K562 (cell line): ENCODE results near the gene ADORA3. TPM values are rescaled to one million over a fixed set of nuclear protein-coding genes. Genes with fewer than 3 reads are reported as not detected.

ENCODE experiments used
- DACH1 ChIP-seq: fragments of 450-650 bp; IDR thresholded peaks from 2 replicates; pipeline ENCODE4 v1.6.1; 2018; ENCODE audit not compliant: partially characterized antibody
- GATAD2B ChIP-seq: fragments of 450-650 bp; IDR thresholded peaks from 2 replicates; pipeline ENCODE4 v1.6.1; 2017; ENCODE audit warnings: mild to moderate bottlenecking, borderline replicate concordance
- HDAC2 ChIP-seq: fragments of 450-650 bp; IDR thresholded peaks from 2 replicates; pipeline ENCODE4 v1.6.1; 2016; ENCODE audit warnings: mild to moderate bottlenecking
- HDAC8 ChIP-seq: fragments of 450-650 bp; IDR thresholded peaks from 2 replicates; pipeline ENCODE4 v1.6.1; 2016; ENCODE audit warnings: mild to moderate bottlenecking, missing genetic modification characterization, moderate library complexity, missing compliant biosample characterization
- LEF1 ChIP-seq: fragments of 450-650 bp; IDR thresholded peaks from 2 replicates; pipeline ENCODE4 v1.6.1; 2016; ENCODE audit warnings: mild to moderate bottlenecking
- RCOR1 ChIP-seq, 2 experiments: IDR thresholded peaks; 2 replicates each; pipeline ENCODE4 v1.6.1; 2012; ENCODE audit warnings: low read depth in 2 of 2, low read length in 2 of 2, borderline replicate concordance in 1 of 2, improper control_type of control experiment in 1 of 2
- SNRNP70 ChIP-seq: fragments of 200-400 bp; formaldehyde crosslinking; optimal IDR thresholded peaks from 2 replicates; pipeline ENCODE3; 2017; ENCODE audit warnings: low read depth, low read length
- SPI1 ChIP-seq: IDR thresholded peaks from 2 replicates; pipeline ENCODE4 v1.6.1; 2011; ENCODE audit warnings: low read depth, low read length, control low read depth, borderline replicate concordance
- STAT5B ChIP-seq: fragments of 250-450 bp; sonication (Bioruptor Pico); IDR thresholded peaks from 2 replicates; pipeline ENCODE4 v1.8.0; 2021; ENCODE audit warnings: mild to moderate bottlenecking, inconsistent platforms
- UBTF ChIP-seq, 2 experiments: IDR thresholded peaks; 2 replicates each; pipeline ENCODE4 v1.6.1; 2012; ENCODE audit warnings: improper control_type of control experiment in 2 of 2, low read depth in 2 of 2, low read length in 2 of 2, borderline replicate concordance in 1 of 2
- ZBTB1 ChIP-seq: sonication (generic); formaldehyde crosslinking; IDR thresholded peaks from 2 replicates; pipeline ENCODE4 v1.8.1; 2023; ENCODE audit warnings: missing genetic modification reagents, low read depth, mild to moderate bottlenecking, borderline replicate concordance
- ZKSCAN1 ChIP-seq: fragments of 150-350 bp; IDR thresholded peaks from 2 replicates; pipeline ENCODE4 v1.6.1; 2016; ENCODE audit warnings: low read depth, low read length
- ZZZ3 ChIP-seq: fragments of 450-650 bp; IDR thresholded peaks from 2 replicates; pipeline ENCODE4 v1.6.1; 2016; ENCODE audit warnings: antibody characterized with exemption, mild to moderate bottlenecking, moderate library complexity
- polyA plus RNA-seq, 8 experiments: library from polyadenylated mRNA; depleted of rRNA in 4 of 8; stranded (reverse) in 5 of 8; unstranded in 3 of 8; fragments of >200 nt; fragmentation: Nextera tagmentation in 2 of 8; fragmentation: Illumina TruSeq in 1 of 8; extraction: Ambion mirVana in 2 of 8; extraction: Trizol in 1 of 8; gene quantifications; 2 replicates each; pipeline versions ENCODE4 v1.2.1 to v1.2.3, GENCODE V29; 2011 to 2014; ENCODE audit warnings: inconsistent platforms in 1 of 8, missing spikeins in 1 of 8
- total RNA-seq, 7 experiments: library from RNA; depleted of rRNA in 6 of 7; stranded (reverse); fragments of >200 nt in 6 of 7; fragmentation: Illumina TruSeq in 2 of 7; extraction: Trizol in 2 of 7; gene quantifications; 2 replicates each; pipeline versions ENCODE4 v1.2.1 to v1.2.3, GENCODE V29; 2011 to 2021; ENCODE audit warnings: low replicate concordance in 1 of 7
- TF ChIP-seq, protein P1 (sequence below), 3 experiments: fragments of 200-800 bp in 1 of 3; fragments of 250-450 bp in 1 of 3; fragments of 450-650 bp in 1 of 3; sonication (Bioruptor Pico) in 1 of 3; sonication (Bioruptor generic) in 1 of 3; formaldehyde crosslinking in 1 of 3; IDR thresholded peaks; 2 replicates each; pipeline versions ENCODE4 v1.6.1 to v1.8.0; 2016 to 2022; ENCODE audit warnings: mild to moderate bottlenecking in 2 of 3, missing genetic modification characterization in 2 of 3, missing compliant biosample characterization in 1 of 3, moderate library complexity in 1 of 3
- TF ChIP-seq, protein P2 (sequence below): fragments of 450-650 bp; IDR thresholded peaks from 2 replicates; pipeline ENCODE4 v1.6.1; 2016; ENCODE audit warnings: borderline replicate concordance
- TF ChIP-seq, protein P3 (sequence below): IDR thresholded peaks from 2 replicates; pipeline ENCODE4 v1.6.1; 2016; ENCODE audit warnings: missing genetic modification characterization, missing compliant biosample characterization

The ADORA3 gene
- total and polyA plus RNA-seq, 9 of the 15 experiments (the other 6 are each of a cell fraction or from before 2014, with no cell fraction given): 0.09 to 0.35 (median 0.16) TPM; not detected in 3

- TF ChIP-seq, protein P1, sequence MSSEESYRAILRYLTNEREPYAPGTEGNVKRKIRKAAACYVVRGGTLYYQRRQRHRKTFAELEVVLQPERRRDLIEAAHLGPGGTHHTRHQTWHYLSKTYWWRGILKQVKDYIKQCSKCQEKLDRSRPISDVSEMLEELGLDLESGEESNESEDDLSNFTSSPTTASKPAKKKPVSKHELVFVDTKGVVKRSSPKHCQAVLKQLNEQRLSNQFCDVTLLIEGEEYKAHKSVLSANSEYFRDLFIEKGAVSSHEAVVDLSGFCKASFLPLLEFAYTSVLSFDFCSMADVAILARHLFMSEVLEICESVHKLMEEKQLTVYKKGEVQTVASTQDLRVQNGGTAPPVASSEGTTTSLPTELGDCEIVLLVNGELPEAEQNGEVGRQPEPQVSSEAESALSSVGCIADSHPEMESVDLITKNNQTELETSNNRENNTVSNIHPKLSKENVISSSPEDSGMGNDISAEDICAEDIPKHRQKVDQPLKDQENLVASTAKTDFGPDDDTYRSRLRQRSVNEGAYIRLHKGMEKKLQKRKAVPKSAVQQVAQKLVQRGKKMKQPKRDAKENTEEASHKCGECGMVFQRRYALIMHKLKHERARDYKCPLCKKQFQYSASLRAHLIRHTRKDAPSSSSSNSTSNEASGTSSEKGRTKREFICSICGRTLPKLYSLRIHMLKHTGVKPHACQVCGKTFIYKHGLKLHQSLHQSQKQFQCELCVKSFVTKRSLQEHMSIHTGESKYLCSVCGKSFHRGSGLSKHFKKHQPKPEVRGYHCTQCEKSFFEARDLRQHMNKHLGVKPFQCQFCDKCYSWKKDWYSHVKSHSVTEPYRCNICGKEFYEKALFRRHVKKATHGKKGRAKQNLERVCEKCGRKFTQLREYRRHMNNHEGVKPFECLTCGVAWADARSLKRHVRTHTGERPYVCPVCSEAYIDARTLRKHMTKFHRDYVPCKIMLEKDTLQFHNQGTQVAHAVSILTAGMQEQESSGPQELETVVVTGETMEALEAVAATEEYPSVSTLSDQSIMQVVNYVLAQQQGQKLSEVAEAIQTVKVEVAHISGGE (CRISPR knock-in tag; IDR thresholded peaks at IDR 0.05): no peak
- no peak for TF ChIP-seq LEF1
- TF ChIP-seq, protein P2, sequence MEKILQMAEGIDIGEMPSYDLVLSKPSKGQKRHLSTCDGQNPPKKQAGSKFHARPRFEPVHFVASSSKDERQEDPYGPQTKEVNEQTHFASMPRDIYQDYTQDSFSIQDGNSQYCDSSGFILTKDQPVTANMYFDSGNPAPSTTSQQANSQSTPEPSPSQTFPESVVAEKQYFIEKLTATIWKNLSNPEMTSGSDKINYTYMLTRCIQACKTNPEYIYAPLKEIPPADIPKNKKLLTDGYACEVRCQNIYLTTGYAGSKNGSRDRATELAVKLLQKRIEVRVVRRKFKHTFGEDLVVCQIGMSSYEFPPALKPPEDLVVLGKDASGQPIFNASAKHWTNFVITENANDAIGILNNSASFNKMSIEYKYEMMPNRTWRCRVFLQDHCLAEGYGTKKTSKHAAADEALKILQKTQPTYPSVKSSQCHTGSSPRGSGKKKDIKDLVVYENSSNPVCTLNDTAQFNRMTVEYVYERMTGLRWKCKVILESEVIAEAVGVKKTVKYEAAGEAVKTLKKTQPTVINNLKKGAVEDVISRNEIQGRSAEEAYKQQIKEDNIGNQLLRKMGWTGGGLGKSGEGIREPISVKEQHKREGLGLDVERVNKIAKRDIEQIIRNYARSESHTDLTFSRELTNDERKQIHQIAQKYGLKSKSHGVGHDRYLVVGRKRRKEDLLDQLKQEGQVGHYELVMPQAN: no peak
- no peak for TF ChIP-seq SNRNP70
- peak; percentile 48; the same call in 1 of the 2 replicates for TF ChIP-seq SPI1
- TF ChIP-seq RCOR1 (IDR thresholded peaks at IDR 0.05; ENCODE audit: borderline replicate concordance in 1 of 2, low read depth in 2 of 2, low read length in 2 of 2): peak in 1 of 2 experiments; percentile 47; a peak in 1 of 4 replicates
- no peak for TF ChIP-seq STAT5B (CRISPR knock-in tag)
- TF ChIP-seq HDAC2: no peak
- TF ChIP-seq, protein P3, sequence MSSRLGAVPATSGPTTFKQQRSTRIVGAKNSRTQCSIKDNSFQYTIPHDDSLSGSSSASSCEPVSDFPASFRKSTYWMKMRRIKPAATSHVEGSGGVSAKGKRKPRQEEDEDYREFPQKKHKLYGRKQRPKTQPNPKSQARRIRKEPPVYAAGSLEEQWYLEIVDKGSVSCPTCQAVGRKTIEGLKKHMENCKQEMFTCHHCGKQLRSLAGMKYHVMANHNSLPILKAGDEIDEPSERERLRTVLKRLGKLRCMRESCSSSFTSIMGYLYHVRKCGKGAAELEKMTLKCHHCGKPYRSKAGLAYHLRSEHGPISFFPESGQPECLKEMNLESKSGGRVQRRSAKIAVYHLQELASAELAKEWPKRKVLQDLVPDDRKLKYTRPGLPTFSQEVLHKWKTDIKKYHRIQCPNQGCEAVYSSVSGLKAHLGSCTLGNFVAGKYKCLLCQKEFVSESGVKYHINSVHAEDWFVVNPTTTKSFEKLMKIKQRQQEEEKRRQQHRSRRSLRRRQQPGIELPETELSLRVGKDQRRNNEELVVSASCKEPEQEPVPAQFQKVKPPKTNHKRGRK: peak; percentile 57; the same call in 1 of the 2 replicates
- no peak for TF ChIP-seq ZBTB1 (CRISPR knock-in tag)
- TF ChIP-seq GATAD2B: no peak
- TF ChIP-seq ZZZ3: no peak
- TF ChIP-seq UBTF (IDR thresholded peaks at IDR 0.05; ENCODE audit: borderline replicate concordance in 1 of 2, low read depth in 2 of 2, low read length in 2 of 2): no peak
- TF ChIP-seq HDAC8 (tag): no peak
- TF ChIP-seq DACH1: peak; percentile 11
- TF ChIP-seq ZKSCAN1: no peak
Measured at GRCh38 chr1:111481387-111482221, 21.8 kb downstream of the ADORA3 start (continued).
